ENCODE data around the gene LSR. TPM values are rescaled to one million over a fixed set of nuclear protein-coding genes. Genes with fewer than 3 reads are reported as not detected.
"Not testable (repeated sequence)": the region's sequence is repeated elsewhere in the genome, so short reads cannot be mapped to it uniquely, and the experiment has no call there.

Gene LSR
- total RNA-seq, 2 donors from 2014 or later, result 24.2 to 41.1 TPM

DNA sequence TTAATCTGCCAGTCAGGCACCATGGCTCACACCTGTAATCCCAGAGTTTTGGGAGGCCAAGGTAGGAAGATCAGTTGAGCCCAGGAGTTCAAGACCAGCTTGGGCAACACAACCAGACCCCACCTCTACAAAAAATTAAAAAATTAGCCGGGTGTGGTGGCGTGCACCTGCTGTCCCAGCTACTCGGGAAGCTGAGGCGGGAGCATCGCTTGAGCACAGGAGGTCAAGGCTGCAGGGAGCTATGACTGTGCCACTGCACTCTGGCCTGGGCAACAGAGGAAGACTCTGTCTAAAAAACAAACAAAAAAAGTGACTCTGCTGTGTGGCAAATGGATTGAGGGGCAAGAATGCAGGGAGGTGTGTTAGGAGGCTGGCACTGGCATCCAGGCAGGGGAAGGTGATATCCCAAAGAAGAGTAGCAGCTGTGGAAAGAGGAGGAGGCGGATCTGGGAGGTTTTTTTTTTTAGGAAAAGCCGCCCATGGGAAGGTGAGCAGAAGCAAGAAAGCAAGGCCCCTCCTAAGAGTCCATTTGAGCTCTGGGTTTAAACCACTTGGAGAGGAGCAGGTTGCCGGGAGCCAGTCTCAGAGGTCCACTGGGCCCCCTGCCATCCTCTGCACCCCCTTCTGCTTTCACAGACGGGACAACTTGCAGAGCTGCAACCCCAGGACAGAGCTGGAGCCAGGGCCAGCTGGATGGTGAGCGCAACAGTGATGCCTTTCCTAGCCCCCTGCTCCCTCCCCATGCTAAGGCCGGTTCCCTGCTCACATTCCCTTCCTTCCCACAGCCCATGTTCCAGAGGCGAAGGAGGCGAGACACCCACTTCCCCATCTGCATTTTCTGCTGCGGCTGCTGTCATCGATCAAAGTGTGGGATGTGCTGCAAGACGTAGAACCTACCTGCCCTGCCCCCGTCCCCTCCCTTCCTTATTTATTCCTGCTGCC is 35.6 kb downstream of the LSR start:
- H3K27ac Mint-ChIP-seq, result no peak overlapping the region
- H3K4me3 Mint-ChIP-seq, result no peak overlapping the region
- peaks cover 5% of the 10 kb centered on the region for H3K4me1 Mint-ChIP-seq (ENCODE audit: low read depth)
- no peaks in the 10 kb centered on the region for H3K9me3 Mint-ChIP-seq
- ATAC-seq (replicated peaks in 1 of 2) (no peak), DNase-seq (no peak)
- H3K36me3 Mint-ChIP-seq (ENCODE audit: insufficient read depth in 2 of 2), result no peaks in the 10 kb centered on the region
- H3K27me3 Mint-ChIP-seq (ENCODE audit: low read depth), result peaks cover 24% of the 10 kb centered on the region

- no peaks in the 10 kb centered on the region for H3K36me3 Mint-ChIP-seq (ENCODE audit: insufficient read depth in 2 of 2)
- H3K9me3 Mint-ChIP-seq, result no peaks in the 10 kb centered on the region
- H3K27me3 Mint-ChIP-seq (ENCODE audit: low read depth), result peaks cover 24% of the 10 kb centered on the region
- H3K27ac Mint-ChIP-seq, result no peak overlapping the region
- DNase-seq (no peak), ATAC-seq (replicated peaks in 1 of 2) (no peak)
- peaks cover 5% of the 10 kb centered on the region for H3K4me1 Mint-ChIP-seq (ENCODE audit: low read depth)
- H3K4me3 Mint-ChIP-seq, result no peak overlapping the region
Measured at GRCh38 chr19:35285095-35285449, 36.3 kb downstream of the LSR start.

- not testable (repeated sequence) for H3K4me1 Mint-ChIP-seq (ENCODE audit: low read depth); H3K27ac Mint-ChIP-seq; DNase-seq; H3K4me3 Mint-ChIP-seq; ATAC-seq (replicated peaks in 1 of 2); H3K9me3 Mint-ChIP-seq; H3K36me3 Mint-ChIP-seq (ENCODE audit: insufficient read depth in 2 of 2)
- H3K27me3 Mint-ChIP-seq (ENCODE audit: low read depth), result peaks cover 24% of the 10 kb centered on the region
Measured at GRCh38 chr19:35285465-35285864, 36.7 kb downstream of the LSR start.

- not testable (repeated sequence) for H3K4me3 Mint-ChIP-seq; H3K4me1 Mint-ChIP-seq (ENCODE audit: low read depth); H3K36me3 Mint-ChIP-seq (ENCODE audit: insufficient read depth in 2 of 2); H3K27ac Mint-ChIP-seq; H3K9me3 Mint-ChIP-seq; ATAC-seq (replicated peaks in 1 of 2)
- peaks cover 24% of the 10 kb centered on the region for H3K27me3 Mint-ChIP-seq (ENCODE audit: low read depth)
- DNase-seq, result peak in 1 of 2 donors; percentile 19
Measured at GRCh38 chr19:35286101-35286500, 37.3 kb downstream of the LSR start.

DNA sequence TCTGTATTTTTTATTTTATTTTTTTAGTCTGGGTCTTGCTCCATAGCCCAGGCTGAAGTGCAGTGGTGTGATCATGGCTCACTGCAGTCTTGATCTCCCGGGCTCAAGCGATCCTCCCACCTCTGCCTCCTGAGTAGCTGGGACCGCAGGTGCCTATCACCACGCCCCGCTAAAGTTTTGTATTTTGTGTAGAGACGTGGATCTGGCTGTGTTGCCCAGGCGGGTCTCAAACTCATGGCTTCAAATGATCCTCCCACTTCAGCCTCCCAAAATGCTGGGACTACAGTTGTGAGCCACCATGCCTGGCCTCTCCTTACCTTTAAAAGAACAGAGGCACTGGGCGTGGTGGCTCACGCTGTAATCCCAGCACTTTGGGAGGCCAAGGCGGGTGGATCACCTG is 38.9 kb downstream of the LSR start:
- H3K36me3 Mint-ChIP-seq (ENCODE audit: insufficient read depth in 2 of 2), result no peaks in the 10 kb centered on the region
- DNase-seq (no peak), ATAC-seq (replicated peaks in 1 of 2) (no peak)
- H3K9me3 Mint-ChIP-seq, result no peaks in the 10 kb centered on the region
- no peaks in the 10 kb centered on the region for H3K4me1 Mint-ChIP-seq (ENCODE audit: low read depth)
- peaks cover 17% of the 10 kb centered on the region for H3K27me3 Mint-ChIP-seq (ENCODE audit: low read depth)
- H3K27ac Mint-ChIP-seq, result no peak overlapping the region
- H3K4me3 Mint-ChIP-seq, result no peak overlapping the region

GRCh38 chr19:35288331-35288730 is 39.5 kb downstream of the LSR start:
- Mint-ChIP-seq H3K4me3 (no peak overlapping the region), H3K4me1 (ENCODE audit: low read depth) (no peaks in the 10 kb centered on the region), H3K27me3 (ENCODE audit: low read depth) (peaks cover 11% of the 10 kb centered on the region), H3K36me3 (ENCODE audit: insufficient read depth in 2 of 2) (no peaks in the 10 kb centered on the region), H3K27ac (no peak overlapping the region), H3K9me3 (no peaks in the 10 kb centered on the region)
- ATAC-seq (replicated peaks in 1 of 2) (no peak), DNase-seq (no peak)

- Mint-ChIP-seq H3K9me3 (no peaks in the 10 kb centered on the region), H3K27me3 (ENCODE audit: low read depth) (peaks cover 7% of the 10 kb centered on the region), H3K4me1 (ENCODE audit: low read depth) (no peaks in the 10 kb centered on the region), H3K4me3 (no peak overlapping the region), H3K36me3 (ENCODE audit: insufficient read depth in 2 of 2) (no peaks in the 10 kb centered on the region), H3K27ac (no peak overlapping the region)
- no peak for ATAC-seq (replicated peaks in 1 of 2)
- no peak for DNase-seq
Measured at GRCh38 chr19:35288906-35289305, 40.1 kb downstream of the LSR start.

DNA sequence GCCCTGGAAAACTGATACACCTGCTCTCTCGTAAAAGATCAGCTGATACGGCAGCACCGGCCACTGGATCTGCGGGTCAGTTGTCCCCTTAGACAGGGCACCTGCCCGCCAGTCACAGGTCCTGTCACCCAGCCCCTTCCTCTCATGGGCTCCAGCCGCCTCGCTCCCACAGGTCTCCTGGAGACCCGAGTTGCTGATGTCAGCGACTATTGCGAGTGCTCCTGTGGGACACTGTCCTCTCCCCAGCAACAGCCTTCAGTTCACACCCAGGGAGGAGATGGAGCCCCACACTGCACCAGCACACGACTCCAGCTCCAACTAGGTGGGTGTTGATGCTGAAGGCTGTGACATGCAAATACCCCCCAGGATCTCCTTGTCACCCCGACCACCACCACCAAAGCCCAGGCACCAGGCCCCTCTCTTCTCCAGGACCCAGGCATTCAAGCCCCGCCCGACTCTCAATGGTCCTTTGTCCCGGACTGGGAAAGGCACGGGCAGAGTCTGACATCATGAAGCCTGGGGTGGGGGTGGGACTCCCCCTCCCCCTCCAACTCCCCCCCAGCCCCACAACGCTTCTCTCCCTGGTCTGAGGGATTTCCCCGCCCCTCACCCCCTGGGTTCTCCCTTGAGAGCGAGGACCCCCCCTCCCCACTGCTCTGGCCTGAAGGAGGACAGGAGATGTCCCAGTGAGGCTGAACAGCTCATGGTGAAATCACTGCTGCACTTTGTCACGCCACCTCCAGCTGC is 41.8 kb downstream of the LSR start:
- Mint-ChIP-seq H3K9me3 (no peaks in the 10 kb centered on the region), H3K4me1 (ENCODE audit: low read depth) (no peaks in the 10 kb centered on the region), H3K27ac (no peak overlapping the region), H3K4me3 (no peak overlapping the region), H3K27me3 (ENCODE audit: low read depth) (no peaks in the 10 kb centered on the region), H3K36me3 (ENCODE audit: insufficient read depth in 2 of 2) (no peaks in the 10 kb centered on the region)
- ATAC-seq (replicated peaks in 1 of 2) (no peak), DNase-seq (no peak)

DNA sequence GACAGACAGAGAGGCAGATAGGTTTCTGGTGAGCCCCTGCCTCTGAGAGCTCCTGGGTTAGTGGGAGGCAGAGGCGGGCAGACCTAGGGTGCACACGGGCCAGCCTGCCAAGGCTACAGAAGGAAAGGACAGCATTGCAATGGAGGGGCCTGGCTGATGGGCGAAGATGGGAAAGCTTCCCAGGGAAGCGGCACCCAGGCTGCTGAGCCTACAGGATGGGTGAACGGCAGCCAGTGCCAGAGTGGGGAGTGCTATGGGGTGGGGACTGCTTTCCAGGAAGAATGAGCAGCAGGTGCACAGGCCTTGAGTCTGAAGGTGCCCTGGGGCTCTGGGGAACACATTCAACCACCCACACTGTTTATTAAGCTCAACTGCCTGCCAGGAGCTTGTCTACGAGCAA is 42.5 kb downstream of the LSR start:
- Mint-ChIP-seq H3K27ac (no peak overlapping the region), H3K36me3 (ENCODE audit: insufficient read depth in 2 of 2) (no peaks in the 10 kb centered on the region), H3K4me1 (ENCODE audit: low read depth) (no peaks in the 10 kb centered on the region), H3K4me3 (no peak overlapping the region), H3K27me3 (ENCODE audit: low read depth) (no peaks in the 10 kb centered on the region), H3K9me3 (no peaks in the 10 kb centered on the region)
- DNase-seq (no peak), ATAC-seq (replicated peaks in 1 of 2) (no peak)

DNA sequence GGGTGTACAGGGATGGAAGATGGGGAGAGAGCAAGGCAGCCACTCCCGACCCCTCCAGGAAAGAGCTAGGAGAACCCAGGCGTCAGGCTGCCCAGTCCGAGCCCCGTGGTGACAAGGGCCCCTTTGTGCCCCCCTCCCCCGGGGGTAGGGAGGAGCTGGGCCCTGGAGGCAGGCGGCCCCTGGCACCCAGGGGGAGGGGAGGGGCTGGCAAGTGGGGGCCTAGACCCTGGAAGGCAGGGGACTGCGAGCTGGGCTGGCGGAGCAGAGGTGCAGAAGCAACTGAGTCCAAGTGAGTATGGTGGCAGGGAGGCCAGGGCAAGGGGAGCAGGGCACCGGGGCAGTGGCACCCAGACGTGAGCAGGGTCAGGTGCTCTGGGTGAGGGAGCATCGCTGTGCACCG is 43.1 kb downstream of the LSR start, which contains the start of gene MAG:
Gene MAG, plus strand, starts transcription at position 246 of the 400 bp plus-strand sequence. CDS start 3,248 bp downstream, outside the sequence.
- Mint-ChIP-seq H3K4me1 (ENCODE audit: low read depth) (no peaks in the 10 kb centered on the region), H3K4me3 (no peak within 1 kb of the TSS), H3K27ac (no peak within 1 kb of the TSS), H3K36me3 (ENCODE audit: insufficient read depth in 2 of 2) (no peaks in the 10 kb centered on the region), H3K27me3 (ENCODE audit: low read depth) (no peaks in the 10 kb centered on the region), H3K9me3 (no peaks in the 10 kb centered on the region)
- ATAC-seq (replicated peaks in 1 of 2) (no peak), DNase-seq (no peak)

DNA sequence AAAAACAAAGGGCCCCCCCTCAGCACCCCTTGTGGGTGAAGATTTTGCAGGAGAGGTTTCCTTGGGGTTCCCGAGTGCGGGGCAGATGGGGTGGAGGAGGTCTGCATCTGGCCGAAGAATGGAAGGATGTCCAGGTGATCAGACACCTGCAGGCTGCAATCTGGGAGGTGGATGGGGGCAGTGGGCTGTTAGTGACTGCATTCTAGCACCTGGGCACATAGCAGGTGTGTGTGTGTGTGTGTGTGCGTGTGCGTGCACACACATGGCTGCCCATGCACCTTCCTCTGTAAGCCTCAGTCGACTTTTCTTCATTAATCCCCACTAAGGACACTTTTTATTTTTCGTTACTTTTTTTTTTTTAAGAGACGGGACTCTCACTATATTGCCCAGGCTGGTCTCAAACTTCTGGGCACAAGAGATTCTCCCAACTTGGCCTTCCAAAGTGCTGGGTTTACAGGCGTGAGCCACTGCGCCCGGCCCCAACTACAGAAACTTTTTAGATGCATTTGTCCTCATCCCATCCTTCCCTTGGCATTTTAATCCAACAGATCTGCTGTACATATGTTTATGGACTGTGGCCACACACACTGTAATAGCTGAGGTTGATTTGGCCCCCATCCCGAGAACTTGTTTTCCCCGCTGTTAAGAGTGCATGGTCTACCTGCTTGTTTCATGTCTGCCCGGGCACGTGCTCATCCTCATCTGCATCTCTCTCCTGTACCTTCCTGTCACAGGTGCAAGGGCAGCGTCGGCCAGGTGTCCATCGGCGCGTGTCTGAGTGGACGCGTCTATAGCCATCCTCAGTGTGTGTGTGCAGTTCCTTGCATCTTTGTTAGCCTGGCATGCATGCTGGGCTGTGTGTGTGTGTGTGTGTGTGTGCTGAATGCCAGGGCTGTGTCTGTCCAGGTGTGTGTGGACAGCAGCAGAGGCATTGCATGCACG is 43.9 kb downstream of the LSR start:
- Mint-ChIP-seq H3K4me1 (ENCODE audit: low read depth) (no peaks in the 10 kb centered on the region), H3K36me3 (ENCODE audit: insufficient read depth in 2 of 2) (no peaks in the 10 kb centered on the region), H3K27ac (no peak overlapping the region), H3K27me3 (ENCODE audit: low read depth) (no peaks in the 10 kb centered on the region), H3K4me3 (no peak overlapping the region), H3K9me3 (no peaks in the 10 kb centered on the region)
- DNase-seq (no peak), ATAC-seq (replicated peaks in 1 of 2) (no peak)

DNA sequence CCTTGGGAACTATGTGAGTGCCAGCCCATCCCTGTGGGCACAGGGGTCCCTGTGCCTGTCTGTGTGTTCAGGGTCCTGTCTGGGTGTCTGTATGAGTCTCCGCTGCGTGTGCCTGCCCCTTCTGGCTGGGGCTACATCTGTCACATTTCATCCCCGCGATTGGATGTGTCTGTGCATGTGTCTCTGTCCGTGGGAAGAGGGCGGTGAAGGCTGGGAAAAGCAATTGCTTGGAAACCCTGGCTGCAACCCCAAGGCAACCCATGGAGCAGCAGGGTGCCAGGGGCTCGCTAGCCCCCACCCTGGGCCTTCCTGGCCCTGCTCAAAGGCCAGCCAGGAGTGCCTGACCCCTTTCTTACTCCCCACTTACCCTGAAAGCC is 44.5 kb downstream of the LSR start:
- Mint-ChIP-seq H3K9me3 (no peaks in the 10 kb centered on the region), H3K4me1 (ENCODE audit: low read depth) (no peaks in the 10 kb centered on the region), H3K27ac (no peak overlapping the region), H3K27me3 (ENCODE audit: low read depth) (no peaks in the 10 kb centered on the region), H3K36me3 (ENCODE audit: insufficient read depth in 2 of 2) (no peaks in the 10 kb centered on the region), H3K4me3 (no peak overlapping the region)
- DNase-seq (no peak), ATAC-seq (replicated peaks in 1 of 2) (no peak)

- no peak overlapping the region for H3K4me3 Mint-ChIP-seq
- no peak overlapping the region for H3K27ac Mint-ChIP-seq
- no peaks in the 10 kb centered on the region for H3K27me3 Mint-ChIP-seq (ENCODE audit: low read depth)
- ATAC-seq (replicated peaks in 1 of 2) (no peak), DNase-seq (no peak)
- no peaks in the 10 kb centered on the region for H3K9me3 Mint-ChIP-seq
- H3K36me3 Mint-ChIP-seq (ENCODE audit: insufficient read depth in 2 of 2), result no peaks in the 10 kb centered on the region
- H3K4me1 Mint-ChIP-seq (ENCODE audit: low read depth), result no peaks in the 10 kb centered on the region
Measured at GRCh38 chr19:35293808-35294207, 45.0 kb downstream of the LSR start.
